Heart left ventricle (tissue), 13 donors: ENCODE data around the gene ZNF768.

Experiments
- POLR2A ChIP-seq, 2 donors: fragments of 450-650 bp; IDR thresholded peaks; one replicate each; pipeline ENCODE4 v1.6.1; 2017; ENCODE audit warnings: antibody characterized with exemption in 2 of 2, mild to moderate bottlenecking in 2 of 2, moderate library complexity in 2 of 2
- TF ChIP-seq, protein P1 (sequence below), 12 donors: fragments of 200-600 bp; sonication (generic) in 4 of 12; IDR thresholded peaks; one replicate each; pipeline versions ENCODE4 v1.5.0 to v1.8.0; 2018 to 2022; ENCODE audit warnings: antibody characterized with exemption in 12 of 12, mild to moderate bottlenecking in 5 of 12
- donor health status: ischemic (EF 13 %, LVEDD 7.1; RV severe dilation, severe dysfunction).
- donor health status: DM: no; HTN: yes; CAD: no.
- donor health status: DM: no; HTN: no; CAD: no.
- donor health status: ischemic (EF 25% LVEDD 6.9; RV normal size, moderate dysfunction).
- donor health status: ischemic (EF 25% LVEDD 5.7; RV mildly dilated, moderate dysfunction).
- donor health status: ischemic (EF 35%, LVEDD 5.7; RV mildly dilated, moderate dysfunction).
- donor health status: nonischemic (EF 11% LVEDD 7.7; RV severe dilation, severe dysfunction).
- donor health status: DM: yes; HTN: yes; CAD: no.
- donor health status: PGD.
- donor health status: ischemic (EF 29% LVEDD 5.4; RV normal size, mild dysfunction).
- donor health status: nonischemic (EF 23%, LVEDD 6.1; RV moderate dilation, normal function).

DNA sequence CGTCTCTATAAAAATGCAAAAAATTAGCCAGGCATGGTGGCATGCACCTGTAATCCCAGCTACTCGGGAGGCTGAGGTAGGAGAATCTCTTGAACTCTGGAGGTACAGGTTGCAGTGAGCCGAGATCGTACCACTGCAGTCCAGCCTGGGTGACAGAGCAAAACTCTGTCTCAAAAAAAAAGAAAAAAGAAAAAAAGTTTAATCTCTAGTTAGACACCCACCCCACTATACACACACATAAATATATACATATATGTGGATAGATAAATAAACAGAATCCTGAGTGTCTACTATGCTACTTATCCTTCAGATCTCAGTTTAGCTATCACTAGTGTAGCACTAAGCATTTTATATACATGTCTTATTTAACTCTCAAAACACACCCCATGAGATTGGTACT, 35.1 kb downstream of the ZNF768 start:
- TF ChIP-seq, protein P1, sequence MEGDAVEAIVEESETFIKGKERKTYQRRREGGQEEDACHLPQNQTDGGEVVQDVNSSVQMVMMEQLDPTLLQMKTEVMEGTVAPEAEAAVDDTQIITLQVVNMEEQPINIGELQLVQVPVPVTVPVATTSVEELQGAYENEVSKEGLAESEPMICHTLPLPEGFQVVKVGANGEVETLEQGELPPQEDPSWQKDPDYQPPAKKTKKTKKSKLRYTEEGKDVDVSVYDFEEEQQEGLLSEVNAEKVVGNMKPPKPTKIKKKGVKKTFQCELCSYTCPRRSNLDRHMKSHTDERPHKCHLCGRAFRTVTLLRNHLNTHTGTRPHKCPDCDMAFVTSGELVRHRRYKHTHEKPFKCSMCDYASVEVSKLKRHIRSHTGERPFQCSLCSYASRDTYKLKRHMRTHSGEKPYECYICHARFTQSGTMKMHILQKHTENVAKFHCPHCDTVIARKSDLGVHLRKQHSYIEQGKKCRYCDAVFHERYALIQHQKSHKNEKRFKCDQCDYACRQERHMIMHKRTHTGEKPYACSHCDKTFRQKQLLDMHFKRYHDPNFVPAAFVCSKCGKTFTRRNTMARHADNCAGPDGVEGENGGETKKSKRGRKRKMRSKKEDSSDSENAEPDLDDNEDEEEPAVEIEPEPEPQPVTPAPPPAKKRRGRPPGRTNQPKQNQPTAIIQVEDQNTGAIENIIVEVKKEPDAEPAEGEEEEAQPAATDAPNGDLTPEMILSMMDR (IDR thresholded peaks at IDR 0.05), result no peak
- TF ChIP-seq POLR2A (IDR thresholded peaks at IDR 0.05), result no peak
